OCI-LY3 (cell line): ENCODE measurements around the gene ANK3.
A peak's percentile ranks its signal among the peaks of the same experiment; 100 is the strongest.

Source experiments
- H2AFZ ChIP-seq: fragments of 200-600, 300-600 bp; shearing (Covaris generic); 2 replicates; pipeline ENCODE4 v1.6.0; 2014; ENCODE audit warnings: antibody characterized with exemption, low read depth, low read length
- H3K27ac ChIP-seq: fragments of 200-600, 300-600 bp; sonication (generic); 2 replicates; pipeline ENCODE4 v1.5.1; 2014; ENCODE audit warnings: mild to moderate bottlenecking, low read length, moderate library complexity, mixed read lengths
- H3K27me3 ChIP-seq: fragments of 200-600, 300-600 bp; sonication (generic); 2 replicates; pipeline ENCODE4 v1.6.1; 2014; ENCODE audit warnings: low read depth, low read length, mixed read lengths
- H3K36me3 ChIP-seq: fragments of 200-600, 300-600 bp; sonication (generic); replicated peaks from 2 replicates; pipeline ENCODE3; 2014; ENCODE audit warnings: low read depth, low read length, mixed read lengths
- H3K4me1 ChIP-seq: fragments of 300-600, 200-600 bp; sonication (generic); 2 replicates; pipeline ENCODE4 v1.6.1; 2014; ENCODE audit warnings: low read length, mixed read lengths
- H3K4me2 ChIP-seq: fragments of 200-600, 300-600 bp; sonication (generic); 2 replicates; pipeline ENCODE4 v1.6.1; 2014; ENCODE audit warnings: low read length, mixed read lengths
- H3K4me3 ChIP-seq: fragments of 300-600, 200-600 bp; sonication (generic); 2 replicates; pipeline ENCODE4 v1.5.1; 2014; ENCODE audit warnings: antibody characterized with exemption, mild to moderate bottlenecking, low read length, moderate library complexity
- H3K79me2 ChIP-seq: fragments of 300-600, 200-600 bp; shearing (Covaris generic); 2 replicates; pipeline ENCODE4 v1.6.1; 2014; ENCODE audit warnings: mild to moderate bottlenecking, low read length, mixed read lengths
- H3K9ac ChIP-seq: fragments of 300-600, 200-600 bp; shearing (Covaris generic); 2 replicates; pipeline ENCODE4 v1.6.0; 2014; ENCODE audit warnings: mild to moderate bottlenecking, low read length, moderate library complexity
- H3K9me3 ChIP-seq: fragments of 200-600, 300-600 bp; shearing (Covaris generic); 2 replicates; pipeline ENCODE4 v1.6.1; 2014; ENCODE audit warnings: low read length, mixed read lengths; ENCODE audit not compliant: insufficient read depth
- H4K20me1 ChIP-seq: fragments of 200-600, 300-600 bp; sonication (generic); 2 replicates; pipeline ENCODE4 v1.6.1; 2016; ENCODE audit warnings: low read length, mixed read lengths; ENCODE audit not compliant: insufficient read depth
- CTCF ChIP-seq: fragments of 200-600, 300-600 bp; sonication (generic); IDR thresholded peaks from 2 replicates; pipeline ENCODE4 v1.5.1; 2014; ENCODE audit warnings: antibody characterized with exemption, low read length, low read depth
- EZH2phosphoT487 ChIP-seq: fragments of 200-600 bp; shearing (Covaris generic); IDR thresholded peaks from 2 replicates; pipeline ENCODE4 v1.6.1; 2018; ENCODE audit warnings: antibody characterized with exemption, mixed run types, low read depth

ANK3 gene

GRCh38 chr10:60114765-60115586, 274.7 kb downstream of the ANK3 start:
- no peaks in the 10 kb centered on the region for H3K27me3 ChIP-seq
- H3K9ac ChIP-seq, result no peak overlapping the region
- no peak overlapping the region for H3K4me3 ChIP-seq
- H3K36me3 ChIP-seq, result no peaks in the 10 kb centered on the region
- H3K9me3 ChIP-seq, result no peaks in the 10 kb centered on the region
- H4K20me1 ChIP-seq, result no peaks in the 10 kb centered on the region
- peak overlapping the region; percentile 22 for H3K4me2 ChIP-seq
- H3K4me1 ChIP-seq, result peaks cover 4% of the 10 kb centered on the region; the same call in 1 of the 2 replicates
- TF ChIP-seq EZH2phosphoT487 (no peak), CTCF (peak; percentile 74)
- 0 out of 2 replicates have a peak overlapping the region, but pooled peaks have one; percentile 37 for H2AFZ ChIP-seq
- no peak overlapping the region for H3K27ac ChIP-seq
- no peaks in the 10 kb centered on the region for H3K79me2 ChIP-seq

GRCh38 chr10:60110739-60111138, 278.9 kb downstream of the ANK3 start:
- H3K36me3 ChIP-seq, result no peaks in the 10 kb centered on the region
- H3K4me3 ChIP-seq, result no peak overlapping the region
- no peaks in the 10 kb centered on the region for H3K27me3 ChIP-seq
- no peak overlapping the region for H3K9ac ChIP-seq
- H3K79me2 ChIP-seq, result no peaks in the 10 kb centered on the region
- no peaks in the 10 kb centered on the region for H3K9me3 ChIP-seq
- TF ChIP-seq CTCF (no peak), EZH2phosphoT487 (no peak)
- no peak overlapping the region for H2AFZ ChIP-seq
- H3K4me1 ChIP-seq, result peaks cover 4% of the 10 kb centered on the region; the same call in 1 of the 2 replicates
- no peak overlapping the region for H3K27ac ChIP-seq
- no peaks in the 10 kb centered on the region for H4K20me1 ChIP-seq
- no peak overlapping the region for H3K4me2 ChIP-seq

GRCh38 chr10:60107308-60107976, 282.2 kb downstream of the ANK3 start:
- Histone ChIP-seq H3K27ac (no peak overlapping the region), H3K4me3 (no peak overlapping the region), H3K9me3 (no peaks in the 10 kb centered on the region), H3K4me1 (no peaks in the 10 kb centered on the region), H3K27me3 (no peaks in the 10 kb centered on the region), H4K20me1 (no peaks in the 10 kb centered on the region), H2AFZ (no peak overlapping the region), H3K36me3 (no peaks in the 10 kb centered on the region), H3K79me2 (no peaks in the 10 kb centered on the region), H3K9ac (no peak overlapping the region), H3K4me2 (no peak overlapping the region)
- TF ChIP-seq EZH2phosphoT487 (no peak), CTCF (no peak)

GRCh38 chr10:60105295-60105695, 284.4 kb downstream of the ANK3 start:
- H3K4me1 ChIP-seq, result no peaks in the 10 kb centered on the region
- no peak for TF ChIP-seq EZH2phosphoT487
- no peak for TF ChIP-seq CTCF
- H3K79me2 ChIP-seq, result no peaks in the 10 kb centered on the region
- no peak overlapping the region for H3K4me2 ChIP-seq
- H3K4me3 ChIP-seq, result no peak overlapping the region
- no peaks in the 10 kb centered on the region for H3K27me3 ChIP-seq
- no peaks in the 10 kb centered on the region for H3K36me3 ChIP-seq
- no peaks in the 10 kb centered on the region for H4K20me1 ChIP-seq
- no peak overlapping the region for H3K27ac ChIP-seq
- H3K9me3 ChIP-seq, result no peaks in the 10 kb centered on the region
- no peak overlapping the region for H2AFZ ChIP-seq
- no peak overlapping the region for H3K9ac ChIP-seq
